Measurements from ENCODE around the gene SNX19. TPM values are rescaled to one million over a fixed set of nuclear protein-coding genes. Genes with fewer than 3 reads are reported as not detected.

The SNX19 gene
- polyA plus RNA-seq, 1 of the 3 experiments (the other 2 are of a cell fraction) = 16.6 TPM

DNA sequence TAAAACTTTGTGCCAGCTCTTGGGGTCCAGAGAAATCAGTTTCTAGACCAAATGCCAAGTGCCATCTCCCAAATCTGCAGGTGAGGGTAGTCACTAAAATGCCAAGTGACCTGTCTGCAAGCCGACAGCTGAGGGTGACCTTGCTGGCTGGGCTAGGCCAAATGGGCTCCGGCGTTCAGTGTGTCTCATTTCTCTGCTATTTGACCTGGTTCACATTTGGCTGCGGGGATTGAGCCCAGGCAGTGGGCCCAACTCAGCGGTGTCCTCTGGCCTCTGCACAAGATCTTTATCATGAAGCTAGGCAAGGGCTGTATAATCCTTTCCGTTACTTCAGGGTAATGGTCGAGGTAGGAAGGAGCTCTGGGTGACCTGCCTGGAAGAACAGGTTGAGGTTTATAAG, 87.5 kb downstream of the SNX19 start:
- H3K9me3 ChIP-seq = no peaks in the 10 kb centered on the region
- 92% methylated on average over 7 of the region's 7 CpGs for whole genome bisulfite sequencing (ENCODE audit: low lambda C conversion rate)
- no peaks in the 10 kb centered on the region for H3K9me2 ChIP-seq
- H3K36me3 ChIP-seq (replicated peaks in 1 of 2; ENCODE audit: control insufficient read depth in 1 of 2, insufficient read depth in 2 of 2, low read length in 1 of 2) = no peaks in the 10 kb centered on the region
- H4K20me1 ChIP-seq (ENCODE audit: insufficient read depth) = no peaks in the 10 kb centered on the region
- peaks cover 8% of the 10 kb centered on the region for H3F3A ChIP-seq (replicated peaks; ENCODE audit: insufficient read depth)
- no peak overlapping the region for H3K9ac ChIP-seq
- H3K27ac ChIP-seq (ENCODE audit: low read depth in 2 of 2, low read length in 1 of 2) = no peak overlapping the region
- no peaks in the 10 kb centered on the region for H3K79me2 ChIP-seq (ENCODE audit: insufficient read depth)
- peaks cover 8 to 16% of the 10 kb centered on the region in 2 experiments for H3K4me1 ChIP-seq (ENCODE audit: control insufficient read depth in 1 of 2, insufficient read depth in 2 of 2, low read depth in 1 of 2, low read length in 1 of 2)
- no peak overlapping the region for H3K4me3 ChIP-seq (ENCODE audit: low read depth in 2 of 2, low read length in 1 of 2)
- H3K4me2 ChIP-seq = no peak overlapping the region
- ChIA-PET CTCF (interaction anchor here (0.8 to 3.7 kb wide), 5 partner anchors 10 to 397 kb away, joined by 3 to 27 read pairs (median 5); no protein-coding TSS in a partner anchor), POLR2A (interaction anchor here (1.1 kb wide), 1 partner anchor 986 kb away, joined by 3 read pairs; no protein-coding TSS in a partner anchor)
- DNase-seq = no peak
- no peak overlapping the region for H2AFZ ChIP-seq (ENCODE audit: low read depth)
- TF ChIP-seq TEAD4 (IDR thresholded peaks at IDR 0.05; ENCODE audit: borderline replicate concordance, insufficient read depth) (no peak), TCF12 (IDR thresholded peaks at IDR 0.05) (no peak), FOXM1 (IDR thresholded peaks at IDR 0.05; ENCODE audit: low read depth) (no peak), YY1 (IDR thresholded peaks at IDR 0.05; ENCODE audit: low read depth) (no peak), ELF1 (IDR thresholded peaks at IDR 0.05) (no peak), MXI1 (IDR thresholded peaks at IDR 0.05; ENCODE audit: low read depth, low read length) (no peak), JUND (IDR thresholded peaks at IDR 0.05) (no peak), RAD21 (IDR thresholded peaks at IDR 0.05; ENCODE audit: low read length) (no peak), RCOR1 (IDR thresholded peaks at IDR 0.05; ENCODE audit: low read length) (no peak), POLR2AphosphoS5 (IDR thresholded peaks at IDR 0.05; ENCODE audit: low read depth, low read length) (no peak)
- H3K27me3 ChIP-seq (ENCODE audit: insufficient read depth) = no peaks in the 10 kb centered on the region

DNA sequence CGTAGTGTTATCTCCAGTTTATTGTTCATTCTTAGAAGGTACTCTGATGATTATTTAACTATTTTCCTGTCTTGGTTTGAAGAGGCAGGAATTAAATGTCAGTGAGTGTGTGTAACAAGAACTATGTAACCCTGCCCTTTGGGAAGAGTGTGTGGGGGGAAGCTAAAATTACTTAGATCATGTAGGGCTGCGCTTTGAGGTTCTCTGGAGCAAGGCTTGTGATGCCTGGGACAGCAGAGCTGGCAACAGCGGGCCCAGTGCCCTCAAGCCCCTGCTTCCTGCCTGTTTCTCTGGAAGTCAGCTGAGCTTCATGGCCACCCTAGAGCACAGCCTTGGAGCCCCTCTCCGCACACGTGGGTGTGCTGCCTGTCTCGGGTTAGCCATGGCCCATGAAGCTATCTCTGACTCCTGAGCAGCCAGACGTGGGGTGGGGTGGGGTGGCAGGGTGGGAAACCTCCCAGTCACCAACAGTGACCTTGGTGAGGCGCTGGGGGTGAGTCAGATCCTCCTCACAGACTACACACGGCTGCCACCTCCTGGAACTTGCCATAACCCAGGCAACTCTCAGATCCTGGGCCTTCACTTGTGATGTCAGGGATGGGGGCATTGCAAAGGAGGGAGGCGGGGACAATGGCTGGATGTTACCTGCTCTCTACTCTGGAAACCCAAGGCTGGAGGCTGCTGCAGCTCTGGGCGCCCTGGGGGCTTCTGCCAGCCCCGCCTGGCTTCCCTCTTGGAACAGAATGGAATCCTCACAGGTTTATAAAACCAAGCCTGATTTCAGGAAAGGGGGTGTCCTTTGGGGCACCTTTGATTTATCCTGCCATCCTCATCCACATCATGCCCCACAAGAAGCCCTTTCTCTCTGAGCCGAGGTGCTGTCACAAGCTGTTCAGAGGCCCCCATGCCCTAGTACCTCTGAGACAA, 88.6 kb downstream of the SNX19 start:
- peaks cover 8 to 13% of the 10 kb centered on the region in 2 experiments for H3K4me1 ChIP-seq (ENCODE audit: control insufficient read depth in 1 of 2, insufficient read depth in 2 of 2, low read depth in 1 of 2, low read length in 1 of 2)
- peak overlapping the region; percentile 41; the same call in 1 of the 2 replicates for H3K9ac ChIP-seq
- peaks cover under 1% of the 10 kb centered on the region for H3F3A ChIP-seq (replicated peaks; ENCODE audit: insufficient read depth)
- H3K4me2 ChIP-seq = no peak overlapping the region
- WGBS (ENCODE audit: low lambda C conversion rate) = 59% methylated on average over 7 of the region's 13 CpGs
- peak overlapping the region in 1 of 2 experiments; percentile 54; a peak in 2 of 4 replicates for H3K27ac ChIP-seq (ENCODE audit: low read depth in 2 of 2, low read length in 1 of 2)
- peak overlapping the region; percentile 64; the same call in 1 of the 2 replicates for H2AFZ ChIP-seq (ENCODE audit: low read depth)
- POLR2A ChIA-PET = no interaction called here
- H3K9me3 ChIP-seq = no peaks in the 10 kb centered on the region
- CTCF ChIA-PET = interaction anchor here (0.8 to 3.7 kb wide), 5 partner anchors 11 to 396 kb away, joined by 3 to 27 read pairs (median 5); no protein-coding TSS in a partner anchor
- H3K4me3 ChIP-seq (ENCODE audit: low read depth in 2 of 2, low read length in 1 of 2) = no peak overlapping the region
- H3K27me3 ChIP-seq (ENCODE audit: insufficient read depth) = no peaks in the 10 kb centered on the region
- H3K79me2 ChIP-seq (ENCODE audit: insufficient read depth) = no peaks in the 10 kb centered on the region
- H3K36me3 ChIP-seq (replicated peaks in 1 of 2; ENCODE audit: control insufficient read depth in 1 of 2, insufficient read depth in 2 of 2, low read length in 1 of 2) = no peaks in the 10 kb centered on the region
- peak; percentile 64; the same call in 1 of the 2 replicates for TF ChIP-seq FOSL2 (IDR thresholded peaks at IDR 0.05; ENCODE audit: borderline replicate concordance, low read depth)
- peak; percentile 72 for TF ChIP-seq CTCF (IDR thresholded peaks at IDR 0.05)
- no peak for TF ChIP-seq TAF1 (IDR thresholded peaks at IDR 0.05; ENCODE audit: borderline replicate concordance, low read depth, low read length)
- TF ChIP-seq RAD21 (IDR thresholded peaks at IDR 0.05; ENCODE audit: low read length) = peak; percentile 64
- TF ChIP-seq FOXJ3 (CRISPR knock-in tag; IDR thresholded peaks at IDR 0.05) = no peak
- 0 out of 2 replicates have a peak, but pooled peaks have one; percentile 29 for TF ChIP-seq MAX (IDR thresholded peaks at IDR 0.05; ENCODE audit: low read depth)
- no peak for TF ChIP-seq NRF1 (IDR thresholded peaks at IDR 0.05; ENCODE audit: low read depth, low read length)
- no peak for TF ChIP-seq RFX5 (IDR thresholded peaks at IDR 0.05; ENCODE audit: low read length)
- TF ChIP-seq SMC3 (IDR thresholded peaks at IDR 0.05; ENCODE audit: low read depth, low read length) = peak; percentile 79
- no peak for TF ChIP-seq MXI1 (IDR thresholded peaks at IDR 0.05; ENCODE audit: low read depth, low read length)
- TF ChIP-seq MEF2A (IDR thresholded peaks at IDR 0.05; ENCODE audit: borderline replicate concordance, low read depth) = no peak
- TF ChIP-seq, protein P1, sequence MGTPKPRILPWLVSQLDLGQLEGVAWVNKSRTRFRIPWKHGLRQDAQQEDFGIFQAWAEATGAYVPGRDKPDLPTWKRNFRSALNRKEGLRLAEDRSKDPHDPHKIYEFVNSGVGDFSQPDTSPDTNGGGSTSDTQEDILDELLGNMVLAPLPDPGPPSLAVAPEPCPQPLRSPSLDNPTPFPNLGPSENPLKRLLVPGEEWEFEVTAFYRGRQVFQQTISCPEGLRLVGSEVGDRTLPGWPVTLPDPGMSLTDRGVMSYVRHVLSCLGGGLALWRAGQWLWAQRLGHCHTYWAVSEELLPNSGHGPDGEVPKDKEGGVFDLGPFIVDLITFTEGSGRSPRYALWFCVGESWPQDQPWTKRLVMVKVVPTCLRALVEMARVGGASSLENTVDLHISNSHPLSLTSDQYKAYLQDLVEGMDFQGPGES (IDR thresholded peaks at IDR 0.05; ENCODE audit: low read depth, low read length) = no peak
- TF ChIP-seq GATA2 (CRISPR knock-in tag; IDR thresholded peaks at IDR 0.05) = no peak
- TF ChIP-seq JUND (IDR thresholded peaks at IDR 0.05) = peak; percentile 21; the same call in 1 of the 2 replicates
- TF ChIP-seq, protein P2, sequence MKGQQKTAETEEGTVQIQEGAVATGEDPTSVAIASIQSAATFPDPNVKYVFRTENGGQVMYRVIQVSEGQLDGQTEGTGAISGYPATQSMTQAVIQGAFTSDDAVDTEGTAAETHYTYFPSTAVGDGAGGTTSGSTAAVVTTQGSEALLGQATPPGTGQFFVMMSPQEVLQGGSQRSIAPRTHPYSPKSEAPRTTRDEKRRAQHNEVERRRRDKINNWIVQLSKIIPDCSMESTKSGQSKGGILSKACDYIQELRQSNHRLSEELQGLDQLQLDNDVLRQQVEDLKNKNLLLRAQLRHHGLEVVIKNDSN (IDR thresholded peaks at IDR 0.05; ENCODE audit: borderline replicate concordance, low read depth) = no peak
- TF ChIP-seq RXRA (IDR thresholded peaks at IDR 0.05; ENCODE audit: borderline replicate concordance, low read depth) = peak; percentile 27; the same call in 1 of the 2 replicates
- 0 out of 2 replicates have a peak, but pooled peaks have one; percentile 38 for TF ChIP-seq SIN3A (IDR thresholded peaks at IDR 0.05; ENCODE audit: borderline replicate concordance, low read depth, low read length)
- TF ChIP-seq TEAD4 (IDR thresholded peaks at IDR 0.05; ENCODE audit: borderline replicate concordance, insufficient read depth) = no peak
- H4K20me1 ChIP-seq (ENCODE audit: insufficient read depth) = no peaks in the 10 kb centered on the region
- no peaks in the 10 kb centered on the region for H3K9me2 ChIP-seq
- peak; percentile 53 for DNase-seq

All from SK-N-SH (cell line).